Psoas muscle (tissue), 8 donors: ENCODE results near the gene PRR20D. TPM values are rescaled to one million over a fixed set of nuclear protein-coding genes. Genes with fewer than 3 reads are reported as not detected.
"Not testable (repeated sequence)": the region's sequence is repeated elsewhere in the genome, so short reads cannot be mapped to it uniquely, and the experiment has no call there.

Source experiments
- ATAC-seq, 4 donors: fragments of 200-7000 bp; cut with Tn5 transposase; one replicate each; pipeline ENCODE4 v1.9.1; 2020; ENCODE audit warnings: moderate library complexity in 3 of 4, mild to moderate bottlenecking in 2 of 4
- DNase-seq, 2 donors: peaks; one replicate each; pipeline ENCODE4 v3.0.0-alpha.2; 2020
- H3K27ac ChIP-seq: fragments of 200-600 bp; one replicate; pipeline ENCODE4 v1.8.0; 2022
- H3K27me3 ChIP-seq, 3 donors: fragments of 200-600 bp in 1 of 3; one replicate each; pipeline versions ENCODE4 v1.6.1 to v1.8.0; 2013 to 2022; ENCODE audit warnings: low read length in 2 of 3, mild to moderate bottlenecking in 2 of 3, moderate library complexity in 1 of 3; ENCODE audit not compliant: insufficient read depth in 3 of 3
- H3K36me3 ChIP-seq, 2 donors: fragments of 200-600 bp in 1 of 2; one replicate each; pipeline versions ENCODE4 v1.6.1 to v1.8.0; 2013 to 2022; ENCODE audit warnings: low read depth in 1 of 2, mild to moderate bottlenecking in 1 of 2, moderate library complexity in 1 of 2; ENCODE audit not compliant: insufficient read depth in 1 of 2
- H3K4me1 ChIP-seq: fragments of 200-600 bp; one replicate; pipeline ENCODE4 v1.8.0; 2022
- H3K4me3 ChIP-seq: fragments of 200-600 bp; one replicate; pipeline ENCODE4 v1.8.0; 2022; ENCODE audit warnings: mild to moderate bottlenecking
- H3K9me3 ChIP-seq: fragments of 200-600 bp; one replicate; pipeline ENCODE4 v1.8.0; 2022
- WGBS, 3 donors: extraction: QIAGEN DNeasy Blood & Tissue Kit; methylation state at CpG; one replicate each; pipeline versions ENCODE4 v1.1.6 to v1.1.7; 2013; 5-methylcytosine and 5-hydroxymethylcytosine counted together
- intact Hi-C, 2 donors: fragments of 100-400 bp; cut with DNase I; formaldehyde crosslinking; loops; one replicate each; pipeline versions ENCODE4 v1.11.0 to v1.14.2; 2022
- long read RNA-seq, 2 donors: library from polyadenylated mRNA; unstranded; transcript quantifications; one replicate each; pipeline ENCODE4 v2.0.0, GENCODE V29; 2021
- polyA plus RNA-seq, 3 donors: library from polyadenylated mRNA; stranded (reverse); fragments of 200-250 nt; gene quantifications; one replicate each; pipeline ENCODE4 v1.2.3, GENCODE V29; 2013
- total RNA-seq, 4 donors: library from RNA; stranded (reverse); fragmentation: NEBNext Ultra II Directional in 2 of 4; extraction: Animal tissue kit (Norgen Biotek cat#: 25700) in 2 of 4; gene quantifications; one replicate each; pipeline versions ENCODE4 v1.2.1 to v1.2.4, GENCODE V29; 2021 to 2023
- TF ChIP-seq, protein P1 (sequence below): fragments of 200-600 bp; IDR thresholded peaks from one replicate; pipeline ENCODE4 v1.8.0; 2022; ENCODE audit warnings: antibody characterized with exemption
- donor health status: healthy with polysubstance abuse.
- donor health status: DM: no; HTN: no; CAD: no; lungs with moderate emphysema.
- donor health status: Bipolar disorder and iron deficiency.
- donor health status: healthy.
- donor health status: DM: yes; HTN: yes; CAD: no.
- donor health status: DM: no; HTN: no; CAD: no.
- donor health status: DM: no; HTN: no; CAD: no.
- donor health status: DM: yes; HTN: yes; CAD: no.

Gene PRR20D
- total RNA-seq (not detected), polyA plus RNA-seq (not detected)
- long read RNA-seq, donor 1: 0 reads
- long read RNA-seq, donor 2: 0 reads

DNA sequence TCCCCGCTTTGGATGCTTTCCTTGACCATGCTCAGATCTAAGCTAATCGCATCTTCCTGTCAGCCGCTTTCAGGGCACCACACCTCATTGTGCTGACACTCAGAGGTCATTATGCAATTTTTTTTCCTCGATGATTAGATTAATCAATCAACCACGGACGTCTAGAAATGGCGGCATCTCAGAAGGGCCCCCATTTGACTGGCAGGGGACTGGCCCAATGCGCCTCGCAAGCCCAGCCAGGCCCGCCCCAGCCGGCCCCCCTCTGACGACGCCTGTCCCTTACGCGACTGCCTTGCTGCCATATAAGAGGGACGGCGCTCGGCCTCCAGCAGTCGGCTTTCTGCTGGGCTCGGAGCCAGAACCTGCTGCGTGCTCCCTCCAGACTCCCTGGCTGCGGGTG is at the start of gene PRR20D:
Gene PRR20D, plus strand, starts transcription at position 301 of the 400 bp plus-strand sequence. CDS start 387 bp downstream, outside the sequence.
- DNase-seq, ATAC-seq, H3K9me3 ChIP-seq, H3K4me1 ChIP-seq, H3K36me3 ChIP-seq, intact Hi-C loops, H3K4me3 ChIP-seq, H3K27me3 ChIP-seq, H3K27ac ChIP-seq: not testable (repeated sequence)
- no CpG with 5 or more reads among the region's 22 CpGs for WGBS, 3 donors

DNA sequence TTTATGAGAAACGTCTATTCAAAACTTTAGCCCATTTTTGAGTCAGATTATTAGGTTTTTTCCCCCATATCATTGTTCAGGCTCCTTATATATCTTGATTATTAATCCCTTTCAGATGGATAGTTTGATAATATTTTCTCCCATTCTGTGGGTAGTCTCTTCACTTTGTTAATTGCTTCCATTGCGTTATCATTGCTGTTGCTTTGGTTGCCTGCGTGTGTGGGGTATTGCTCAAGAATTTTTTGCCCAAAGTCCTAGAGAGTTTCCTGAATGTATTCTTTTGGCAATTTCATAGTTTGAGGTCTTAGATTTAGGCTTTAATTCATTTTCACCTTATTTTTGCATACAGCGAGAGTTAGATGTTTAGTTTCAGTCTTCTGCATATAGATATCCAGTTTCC is 45.5 kb upstream of the PRR20D start:
- Histone ChIP-seq H3K4me3 (no peak overlapping the region), H3K4me1 (no peaks in the 10 kb centered on the region), H3K9me3 (peaks cover 6% of the 10 kb centered on the region), H3K27ac (no peak overlapping the region), H3K36me3 (no peaks in the 10 kb centered on the region), H3K27me3 (no peaks in the 10 kb centered on the region)
- ATAC-seq (no peak), DNase-seq (no peak)
- WGBS, 3 donors: 91 to 94% (median 94%) methylated on average over 4 of the region's 4 CpGs
- TF ChIP-seq, protein P1, sequence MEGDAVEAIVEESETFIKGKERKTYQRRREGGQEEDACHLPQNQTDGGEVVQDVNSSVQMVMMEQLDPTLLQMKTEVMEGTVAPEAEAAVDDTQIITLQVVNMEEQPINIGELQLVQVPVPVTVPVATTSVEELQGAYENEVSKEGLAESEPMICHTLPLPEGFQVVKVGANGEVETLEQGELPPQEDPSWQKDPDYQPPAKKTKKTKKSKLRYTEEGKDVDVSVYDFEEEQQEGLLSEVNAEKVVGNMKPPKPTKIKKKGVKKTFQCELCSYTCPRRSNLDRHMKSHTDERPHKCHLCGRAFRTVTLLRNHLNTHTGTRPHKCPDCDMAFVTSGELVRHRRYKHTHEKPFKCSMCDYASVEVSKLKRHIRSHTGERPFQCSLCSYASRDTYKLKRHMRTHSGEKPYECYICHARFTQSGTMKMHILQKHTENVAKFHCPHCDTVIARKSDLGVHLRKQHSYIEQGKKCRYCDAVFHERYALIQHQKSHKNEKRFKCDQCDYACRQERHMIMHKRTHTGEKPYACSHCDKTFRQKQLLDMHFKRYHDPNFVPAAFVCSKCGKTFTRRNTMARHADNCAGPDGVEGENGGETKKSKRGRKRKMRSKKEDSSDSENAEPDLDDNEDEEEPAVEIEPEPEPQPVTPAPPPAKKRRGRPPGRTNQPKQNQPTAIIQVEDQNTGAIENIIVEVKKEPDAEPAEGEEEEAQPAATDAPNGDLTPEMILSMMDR: no peak
- intact Hi-C loops: no loop called here

DNA sequence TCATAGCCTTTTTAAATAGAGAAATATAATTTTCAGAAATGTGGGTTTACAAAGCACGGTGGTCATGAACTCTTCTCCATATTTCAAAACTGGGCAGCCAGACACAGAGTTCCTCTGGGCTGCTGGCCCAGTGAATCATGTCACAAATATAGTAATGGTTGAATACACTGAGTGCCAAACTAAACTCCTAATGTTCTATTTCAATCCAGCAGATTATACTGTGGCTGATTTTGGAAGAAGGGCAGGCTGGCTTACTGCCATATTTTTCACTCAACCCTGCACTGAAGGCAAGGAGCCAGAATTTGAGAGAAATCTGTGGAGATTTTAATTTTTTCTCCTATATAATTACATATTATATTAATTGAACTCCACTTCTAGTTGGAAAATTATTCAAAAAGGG is 36.8 kb upstream of the PRR20D start:
- TF ChIP-seq, protein P1: no peak
- no peak overlapping the region for H3K4me3 ChIP-seq
- no peaks in the 10 kb centered on the region for H3K36me3 ChIP-seq
- no peaks in the 10 kb centered on the region for H3K27me3 ChIP-seq
- ATAC-seq: peak; percentile 93 to 99 (median 96)
- intact Hi-C loops: no loop called here
- H3K4me1 ChIP-seq: peaks cover 6% of the 10 kb centered on the region
- WGBS, 3 donors: 13 to 28% (median 13%) methylated on average over 1 of the region's 1 CpG
- no peaks in the 10 kb centered on the region for H3K9me3 ChIP-seq
- no peak overlapping the region for H3K27ac ChIP-seq
- no peak for DNase-seq

DNA sequence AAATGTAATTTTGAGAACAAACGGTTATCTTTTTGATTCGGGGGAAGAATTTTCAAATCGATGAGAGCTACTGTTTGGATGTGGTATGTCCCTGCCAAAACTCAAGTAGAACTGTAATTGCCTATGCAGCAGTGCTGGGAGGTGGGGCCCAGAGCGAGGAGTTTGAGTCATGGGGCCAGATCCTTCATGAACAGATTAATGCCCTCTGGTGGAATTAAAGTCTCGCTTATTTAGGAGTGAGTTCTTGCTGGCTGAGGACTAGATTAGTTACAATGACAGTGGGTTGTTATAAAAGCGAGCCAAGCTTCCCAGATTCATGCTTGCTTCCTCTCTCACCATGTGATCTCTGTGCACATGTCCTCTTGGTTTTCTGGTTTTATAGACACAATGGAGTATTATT is 31.5 kb upstream of the PRR20D start:
- WGBS, 3 donors: 74 to 81% (median 81%) methylated on average over 6 of the region's 6 CpGs
- no peak overlapping the region for H3K4me3 ChIP-seq
- ATAC-seq (no peak), DNase-seq (no peak)
- H3K36me3 ChIP-seq: no peaks in the 10 kb centered on the region
- H3K9me3 ChIP-seq: no peaks in the 10 kb centered on the region
- TF ChIP-seq, protein P1: no peak
- peaks cover 5% of the 10 kb centered on the region for H3K4me1 ChIP-seq
- intact Hi-C loops: no loop called here
- H3K27me3 ChIP-seq: no peaks in the 10 kb centered on the region
- H3K27ac ChIP-seq: no peak overlapping the region

DNA sequence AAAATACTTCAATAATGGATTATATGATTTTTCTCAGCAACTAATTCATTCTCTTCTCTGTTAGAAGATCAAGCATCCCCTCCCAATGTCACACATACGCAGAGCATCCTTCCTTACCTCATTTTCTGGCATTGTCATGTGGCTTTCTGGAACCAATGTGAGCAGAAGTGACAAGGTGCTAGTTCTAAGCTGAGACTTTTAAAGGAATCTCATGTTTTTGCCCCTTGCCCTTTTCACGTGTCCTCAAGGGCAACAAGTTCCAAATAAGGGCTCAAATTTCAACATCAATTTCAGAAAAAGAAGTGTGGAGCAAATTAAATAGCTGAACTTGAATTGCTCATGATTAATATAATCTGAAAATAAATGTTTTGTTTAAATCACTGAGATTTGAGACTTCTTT is 24.3 kb upstream of the PRR20D start:
- H3K27me3 ChIP-seq: no peaks in the 10 kb centered on the region
- WGBS, 3 donors: 31 to 43% (median 40%) methylated on average over 2 of the region's 2 CpGs
- no peaks in the 10 kb centered on the region for H3K4me1 ChIP-seq
- DNase-seq (no peak), ATAC-seq (no peak)
- no peak overlapping the region for H3K4me3 ChIP-seq
- intact Hi-C loops: no loop called here
- no peak overlapping the region for H3K27ac ChIP-seq
- no peaks in the 10 kb centered on the region for H3K9me3 ChIP-seq
- no peaks in the 10 kb centered on the region for H3K36me3 ChIP-seq
- TF ChIP-seq, protein P1: no peak
